ENCODE results near the gene PFKFB2.

DNA sequence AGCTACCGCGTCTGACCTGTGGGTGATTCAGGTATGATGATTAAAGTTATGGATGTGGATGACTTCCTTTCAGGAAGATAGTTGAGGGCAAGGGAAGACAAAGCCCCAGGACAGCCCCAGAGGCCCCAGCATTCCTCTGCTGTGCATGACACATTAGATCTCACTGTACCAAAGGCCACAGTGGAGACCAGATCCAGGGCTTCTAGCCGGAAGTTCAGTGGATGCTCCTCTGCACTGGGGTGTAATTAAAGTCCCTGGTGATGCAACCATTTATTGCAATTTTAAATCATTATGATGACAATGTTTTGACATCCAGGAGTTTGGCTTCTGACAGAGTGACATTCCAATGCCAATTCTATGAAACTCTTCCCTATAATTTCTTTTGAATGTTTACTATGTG lies 55.9 kb downstream of the PFKFB2 start:
- TF ChIP-seq, protein P1, sequence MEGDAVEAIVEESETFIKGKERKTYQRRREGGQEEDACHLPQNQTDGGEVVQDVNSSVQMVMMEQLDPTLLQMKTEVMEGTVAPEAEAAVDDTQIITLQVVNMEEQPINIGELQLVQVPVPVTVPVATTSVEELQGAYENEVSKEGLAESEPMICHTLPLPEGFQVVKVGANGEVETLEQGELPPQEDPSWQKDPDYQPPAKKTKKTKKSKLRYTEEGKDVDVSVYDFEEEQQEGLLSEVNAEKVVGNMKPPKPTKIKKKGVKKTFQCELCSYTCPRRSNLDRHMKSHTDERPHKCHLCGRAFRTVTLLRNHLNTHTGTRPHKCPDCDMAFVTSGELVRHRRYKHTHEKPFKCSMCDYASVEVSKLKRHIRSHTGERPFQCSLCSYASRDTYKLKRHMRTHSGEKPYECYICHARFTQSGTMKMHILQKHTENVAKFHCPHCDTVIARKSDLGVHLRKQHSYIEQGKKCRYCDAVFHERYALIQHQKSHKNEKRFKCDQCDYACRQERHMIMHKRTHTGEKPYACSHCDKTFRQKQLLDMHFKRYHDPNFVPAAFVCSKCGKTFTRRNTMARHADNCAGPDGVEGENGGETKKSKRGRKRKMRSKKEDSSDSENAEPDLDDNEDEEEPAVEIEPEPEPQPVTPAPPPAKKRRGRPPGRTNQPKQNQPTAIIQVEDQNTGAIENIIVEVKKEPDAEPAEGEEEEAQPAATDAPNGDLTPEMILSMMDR (IDR thresholded peaks at IDR 0.05), result no peak
- TF ChIP-seq POLR2A (IDR thresholded peaks at IDR 0.05; ENCODE audit: low read depth) (no peak), POLR2AphosphoS5 (IDR thresholded peaks at IDR 0.05) (no peak)

Data from esophagus muscularis mucosa (tissue), 3 donors.